Type B pancreatic cell (in vitro differentiated cells): ENCODE measurements around the gene LALBA. TPM values are rescaled to one million over a fixed set of nuclear protein-coding genes. Genes with fewer than 3 reads are reported as not detected.
"Not testable (repeated sequence)": the region's sequence is repeated elsewhere in the genome, so short reads cannot be mapped to it uniquely, and the experiment has no call there.

Experiments used
- DNase-seq: peaks from one replicate; pipeline ENCODE4 v3.0.0; 2021; ENCODE audit warnings: mixed read lengths; ENCODE audit not compliant: unreplicated experiment; ENCODE audit errors: extremely low spot score
- H3K27ac Mint-ChIP-seq: 2 replicates; pipeline ENCODE4 v1.8.0; 2021; ENCODE audit warnings: mild to moderate bottlenecking, mixed read lengths
- H3K27me3 Mint-ChIP-seq: 2 replicates; pipeline ENCODE4 v1.8.0; 2021; ENCODE audit warnings: mixed read lengths
- H3K36me3 Mint-ChIP-seq: 2 replicates; pipeline ENCODE4 v1.8.0; 2021; ENCODE audit warnings: mixed read lengths
- H3K4me1 Mint-ChIP-seq: one replicate; pipeline ENCODE4 v1.8.0; 2021; ENCODE audit warnings: mixed read lengths; ENCODE audit not compliant: unreplicated experiment
- H3K4me3 Mint-ChIP-seq: 2 replicates; pipeline ENCODE4 v1.8.0; 2021; ENCODE audit warnings: mild to moderate bottlenecking, mixed read lengths
- H3K9me3 Mint-ChIP-seq: 2 replicates; pipeline ENCODE4 v1.8.0; 2021; ENCODE audit warnings: mixed read lengths
- CTCF ChIP-seq: fragments of 200-600 bp; sonication (generic); conservative IDR thresholded peaks from 2 replicates; pipeline ENCODE4 v1.5.0; 2021; ENCODE audit warnings: antibody characterized with exemption, mild to moderate bottlenecking
- total RNA-seq: library from RNA; stranded (reverse); gene quantifications from 2 replicates; pipeline ENCODE4 v1.2.1, GENCODE V29; 2021; ENCODE audit warnings: low replicate concordance

LALBA gene
- total RNA-seq, 1 donor from 2014 or later: not detected

GRCh38 chr12:48580831-48581230 lies 11.0 kb upstream of the LALBA start:
- no peak for TF ChIP-seq CTCF
- H3K9me3 Mint-ChIP-seq: no peaks in the 10 kb centered on the region
- no peak overlapping the region for H3K4me3 Mint-ChIP-seq
- no peaks in the 10 kb centered on the region for H3K36me3 Mint-ChIP-seq
- H3K27ac Mint-ChIP-seq: no peak overlapping the region
- DNase-seq: no peak
- peaks cover 7% of the 10 kb centered on the region for H3K27me3 Mint-ChIP-seq
- H3K4me1 Mint-ChIP-seq: no peaks in the 10 kb centered on the region

- peaks cover 29% of the 10 kb centered on the region for H3K27me3 Mint-ChIP-seq
- H3K4me3 Mint-ChIP-seq: no peak overlapping the region
- H3K27ac Mint-ChIP-seq: no peak overlapping the region
- TF ChIP-seq CTCF: no peak
- H3K4me1 Mint-ChIP-seq: no peaks in the 10 kb centered on the region
- no peaks in the 10 kb centered on the region for H3K36me3 Mint-ChIP-seq
- no peak for DNase-seq
- H3K9me3 Mint-ChIP-seq: no peaks in the 10 kb centered on the region
These were observed 2.5 kb upstream of the LALBA start for GRCh38 chr12:48572326-48572725.

- DNase-seq: no peak
- Mint-ChIP-seq H3K27ac (no peak overlapping the region), H3K4me1 (no peaks in the 10 kb centered on the region), H3K9me3 (no peaks in the 10 kb centered on the region), H3K27me3 (peaks cover 34% of the 10 kb centered on the region), H3K36me3 (no peaks in the 10 kb centered on the region), H3K4me3 (no peak overlapping the region)
- TF ChIP-seq CTCF: no peak
These were observed 2.1 kb downstream of the LALBA start for GRCh38 chr12:48567731-48568130.

- Mint-ChIP-seq H3K4me3 (no peak overlapping the region), H3K4me1 (no peaks in the 10 kb centered on the region), H3K27me3 (peaks cover 18% of the 10 kb centered on the region), H3K36me3 (no peaks in the 10 kb centered on the region), H3K9me3 (no peaks in the 10 kb centered on the region), H3K27ac (no peak overlapping the region)
- no peak for DNase-seq
- no peak for TF ChIP-seq CTCF
These were observed 11.9 kb downstream of the LALBA start for GRCh38 chr12:48557919-48558318.

- DNase-seq: no peak
- no peaks in the 10 kb centered on the region for H3K9me3 Mint-ChIP-seq
- no peak overlapping the region for H3K4me3 Mint-ChIP-seq
- H3K27me3 Mint-ChIP-seq: peaks cover 14% of the 10 kb centered on the region
- H3K4me1 Mint-ChIP-seq: no peaks in the 10 kb centered on the region
- H3K36me3 Mint-ChIP-seq: no peaks in the 10 kb centered on the region
- no peak overlapping the region for H3K27ac Mint-ChIP-seq
- no peak for TF ChIP-seq CTCF
These were observed 13.2 kb downstream of the LALBA start for GRCh38 chr12:48556631-48557030.

GRCh38 chr12:48553666-48554343 lies 16.0 kb downstream of the LALBA start:
- H3K9me3 Mint-ChIP-seq, H3K36me3 Mint-ChIP-seq, H3K4me3 Mint-ChIP-seq, H3K27ac Mint-ChIP-seq, H3K4me1 Mint-ChIP-seq, DNase-seq: not testable (repeated sequence)
- peaks cover 18% of the 10 kb centered on the region for H3K27me3 Mint-ChIP-seq

- H3K4me3 Mint-ChIP-seq, H3K4me1 Mint-ChIP-seq, H3K36me3 Mint-ChIP-seq, H3K9me3 Mint-ChIP-seq, DNase-seq, H3K27ac Mint-ChIP-seq: not testable (repeated sequence)
- H3K27me3 Mint-ChIP-seq: peaks cover 14% of the 10 kb centered on the region
These were observed 18.2 kb downstream of the LALBA start for GRCh38 chr12:48551636-48552035.

GRCh38 chr12:48547012-48547411 lies 22.8 kb downstream of the LALBA start:
- H3K4me3 Mint-ChIP-seq, DNase-seq, H3K27ac Mint-ChIP-seq, H3K36me3 Mint-ChIP-seq, H3K9me3 Mint-ChIP-seq, H3K4me1 Mint-ChIP-seq: not testable (repeated sequence)
- H3K27me3 Mint-ChIP-seq: peaks cover 32% of the 10 kb centered on the region
